IPS DF 4.7 (cell line): ENCODE results near the gene MON1A.

ENCODE experiments used
- DNase-seq: peaks from one replicate; pipeline ENCODE4 v3.0.0-alpha.2; 2013; ENCODE audit warnings: low spot score; ENCODE audit errors: extremely low read depth

Gene MON1A

GRCh38 chr3:49889296-49889695, 40.3 kb downstream of the MON1A start:
- DNase-seq: no peak

DNA sequence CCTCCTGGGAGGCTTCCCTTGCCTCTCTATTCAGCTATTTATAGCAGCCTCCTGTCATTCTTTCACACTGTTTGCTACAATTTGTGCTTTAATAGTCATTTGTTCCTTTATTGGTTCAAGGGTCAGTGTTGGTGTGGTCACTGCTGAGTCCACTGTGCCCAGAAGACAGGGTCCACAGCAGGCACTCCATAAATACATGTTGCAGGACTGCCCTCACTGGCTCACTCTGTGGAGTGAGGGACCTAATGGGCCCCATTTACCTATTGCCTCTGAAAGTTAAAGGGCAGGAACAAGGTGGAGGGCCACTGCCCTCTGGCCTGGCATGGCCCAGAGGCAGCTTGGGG, 42.7 kb downstream of the MON1A start:
- DNase-seq: no peak

DNA sequence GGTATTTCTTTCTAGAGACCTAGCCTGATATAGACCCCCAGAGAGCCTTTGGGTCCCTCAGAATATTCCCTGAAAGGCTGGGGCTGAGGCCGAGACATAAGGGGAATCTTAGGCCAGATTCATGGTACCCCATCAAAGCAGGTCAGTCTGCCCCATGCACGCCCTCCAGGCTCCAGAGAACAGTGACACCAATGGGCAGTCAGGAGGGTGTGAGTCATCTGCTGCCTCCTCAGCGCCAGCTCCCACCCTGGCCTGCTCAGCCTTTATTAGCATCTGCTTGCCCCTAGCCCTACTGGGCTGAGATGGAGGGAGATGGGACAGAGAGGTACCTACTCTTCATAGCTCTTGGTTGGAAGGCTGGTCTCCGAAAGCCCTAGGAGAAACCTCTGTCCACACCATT, 45.6 kb downstream of the MON1A start:
- no peak for DNase-seq

DNA sequence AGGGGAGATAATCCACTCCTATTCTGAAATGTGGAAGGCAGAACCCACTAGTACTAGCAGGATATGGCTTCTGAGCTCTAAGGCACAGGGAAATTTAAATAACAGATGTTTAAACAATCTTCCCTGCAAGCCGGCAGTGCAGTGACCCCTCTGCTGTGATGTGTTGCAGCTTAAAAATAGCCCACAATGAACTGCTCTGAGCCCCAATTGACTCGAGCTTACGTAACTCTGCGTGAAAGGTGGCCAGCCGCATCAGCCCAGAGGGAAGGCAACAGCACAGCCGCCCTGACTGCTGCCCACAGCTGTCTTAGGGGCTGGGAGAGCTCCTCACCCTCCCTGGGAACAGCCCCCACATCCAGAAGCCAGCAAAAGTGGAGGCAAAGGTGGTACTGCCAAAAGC, 47.4 kb downstream of the MON1A start:
- no peak for DNase-seq

DNA sequence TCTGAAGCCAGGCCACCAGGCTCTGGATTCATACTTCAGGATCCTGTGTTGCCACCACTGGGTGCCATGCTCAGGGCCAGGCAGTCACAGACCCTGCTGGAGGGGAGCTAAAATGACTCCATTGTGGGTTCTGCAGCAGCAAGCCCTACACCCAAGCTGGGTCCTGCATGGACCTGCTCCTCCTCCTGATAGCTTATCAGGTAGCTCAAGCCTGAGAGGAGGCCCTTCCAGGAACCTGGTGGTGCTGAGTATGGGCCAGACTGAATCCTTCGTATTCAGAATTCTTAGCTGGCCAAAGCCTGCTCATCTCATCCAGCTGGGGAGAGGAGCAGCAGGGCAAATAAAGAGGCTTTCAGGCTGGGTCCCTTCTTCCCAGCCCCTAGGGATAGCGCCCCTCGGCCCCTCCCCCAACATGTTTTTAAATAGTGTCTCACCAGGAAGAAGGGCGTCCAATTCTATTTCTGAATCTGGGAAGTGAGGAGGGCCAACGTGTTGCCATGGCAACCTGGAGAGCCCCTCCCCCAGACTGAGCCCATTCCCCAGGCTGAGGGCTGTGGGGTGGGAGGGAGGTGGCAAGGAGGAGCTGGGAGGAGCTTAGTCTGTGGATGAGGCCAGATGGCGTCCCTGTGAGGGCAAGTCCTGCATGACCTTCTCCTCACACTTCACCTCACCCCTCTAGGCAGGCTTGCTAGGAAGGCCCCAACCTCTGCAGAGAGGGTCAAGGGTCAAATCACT, 48.9 kb downstream of the MON1A start:
- no peak for DNase-seq

DNA sequence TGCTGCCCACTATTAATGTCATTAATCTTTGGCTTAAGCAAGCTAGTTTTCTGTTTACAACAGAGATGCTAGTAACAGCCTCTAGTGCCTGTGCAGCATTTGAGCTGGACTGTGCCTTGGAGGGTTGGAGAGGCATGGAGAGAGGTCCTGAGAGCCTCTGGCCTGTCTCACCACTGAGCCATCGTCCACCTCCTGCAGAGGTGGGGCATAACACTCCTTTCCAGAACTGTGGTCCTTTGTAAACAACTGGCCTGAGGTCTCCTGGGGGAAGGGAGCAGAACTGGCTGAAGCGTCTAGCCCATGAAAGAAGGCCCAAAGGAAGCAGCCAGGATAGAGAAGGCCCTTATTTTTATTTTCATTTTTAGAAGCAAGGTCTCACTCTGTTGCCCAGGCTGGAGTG, 49.9 kb downstream of the MON1A start:
- DNase-seq: no peak

- no peak for DNase-seq
Observed at GRCh38 chr3:49878686-49879085, 50.9 kb downstream of the MON1A start.

- no peak for DNase-seq
Observed at GRCh38 chr3:49877716-49878115, 51.9 kb downstream of the MON1A start.

GRCh38 chr3:49876567-49876966, 53.0 kb downstream of the MON1A start:
- DNase-seq: no peak

DNA sequence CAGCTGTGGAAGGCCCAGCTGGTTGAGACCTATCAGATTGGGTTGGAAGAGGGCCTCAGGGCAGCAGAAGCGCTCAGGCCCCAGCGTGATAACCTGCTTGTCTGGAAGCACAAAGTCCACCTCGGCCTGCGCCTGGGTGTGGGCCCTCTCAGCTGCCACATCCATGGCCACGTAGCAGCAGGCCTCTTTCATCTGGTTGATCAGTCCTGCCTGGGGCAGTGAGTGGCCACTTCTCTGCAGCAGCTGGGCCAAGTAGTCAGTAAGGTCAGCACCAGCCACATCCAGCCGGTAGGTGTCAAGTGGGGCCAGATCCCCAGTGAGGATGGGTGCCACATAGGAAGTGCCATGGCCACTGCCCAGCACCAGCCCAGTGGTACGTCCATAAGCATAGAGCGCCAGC, 56.0 kb downstream of the MON1A start:
- no peak for DNase-seq

- DNase-seq: no peak
Observed at GRCh38 chr3:49872801-49873281, 56.8 kb downstream of the MON1A start.

DNA sequence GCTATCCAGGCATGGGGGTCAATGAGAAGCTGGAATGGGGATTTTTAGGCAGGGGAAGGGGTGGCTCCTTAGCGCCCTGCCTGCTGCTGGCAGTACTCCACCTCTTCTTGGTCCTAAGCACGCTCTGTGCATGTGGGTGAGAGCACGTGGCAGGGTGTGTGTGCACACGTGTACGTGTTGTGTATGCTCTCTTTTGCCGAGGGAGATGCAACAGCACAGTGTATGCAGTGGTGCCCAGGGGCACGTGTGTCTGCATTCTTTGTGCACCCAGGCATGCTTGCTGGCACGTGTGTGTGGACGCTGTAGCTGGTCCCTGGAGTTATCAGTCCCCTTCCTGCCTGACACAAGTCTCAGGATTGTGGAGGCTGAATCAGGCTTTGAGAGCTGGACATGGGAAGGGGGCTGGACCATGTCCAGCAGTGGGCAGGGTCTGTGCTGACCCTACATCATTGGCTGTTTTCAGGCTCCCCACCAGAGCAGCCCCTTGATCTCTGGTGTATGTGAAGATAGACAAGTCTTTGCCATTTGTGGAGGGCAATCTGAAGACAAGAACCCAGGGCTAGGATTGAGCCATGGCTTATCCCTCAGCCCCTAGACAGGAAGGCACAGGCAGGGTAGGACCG, 58.0 kb downstream of the MON1A start:
- no peak for DNase-seq

DNA sequence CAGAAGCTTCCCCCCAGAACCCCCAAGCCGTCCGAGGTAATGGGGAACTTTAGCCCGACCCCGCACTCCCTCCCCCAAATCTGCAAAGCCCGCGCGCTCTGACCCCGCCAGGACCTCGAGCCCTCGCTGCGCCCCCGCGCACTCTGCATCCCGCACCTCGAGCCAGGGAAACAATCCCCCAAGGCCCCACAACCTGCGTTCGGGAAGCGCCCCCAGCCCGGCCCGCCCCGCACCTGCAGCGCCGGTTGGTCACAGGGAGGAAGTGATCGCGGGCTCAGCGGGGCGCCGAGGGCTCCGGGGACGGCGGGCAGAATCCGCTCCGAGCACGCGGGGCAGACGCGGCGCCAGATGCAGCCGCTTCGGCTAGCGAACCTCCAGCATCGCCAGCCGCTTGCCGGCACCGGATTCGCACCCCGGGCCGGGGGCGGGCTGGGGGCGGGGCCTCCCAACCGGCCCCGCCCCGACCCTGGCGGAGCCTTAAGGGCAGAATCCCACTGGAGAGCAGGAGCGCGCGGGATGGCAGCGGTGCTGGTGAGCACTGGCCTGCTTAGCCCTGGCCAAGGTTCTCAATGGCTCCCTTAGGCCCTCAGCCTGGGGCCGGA, 60.0 kb downstream of the MON1A start, which contains the start of gene CAMKV:
CAMKV (minus strand) TSS at position 382 of the 602 bp plus-strand sequence. CDS start 7,518 bp downstream, outside the sequence.
- no peak for DNase-seq

- DNase-seq: no peak
Observed at GRCh38 chr3:49868862-49869466, 60.6 kb downstream of the MON1A start.

- peak; percentile 62 for DNase-seq
Observed at GRCh38 chr3:49867871-49868321, 61.7 kb downstream of the MON1A start.

DNA sequence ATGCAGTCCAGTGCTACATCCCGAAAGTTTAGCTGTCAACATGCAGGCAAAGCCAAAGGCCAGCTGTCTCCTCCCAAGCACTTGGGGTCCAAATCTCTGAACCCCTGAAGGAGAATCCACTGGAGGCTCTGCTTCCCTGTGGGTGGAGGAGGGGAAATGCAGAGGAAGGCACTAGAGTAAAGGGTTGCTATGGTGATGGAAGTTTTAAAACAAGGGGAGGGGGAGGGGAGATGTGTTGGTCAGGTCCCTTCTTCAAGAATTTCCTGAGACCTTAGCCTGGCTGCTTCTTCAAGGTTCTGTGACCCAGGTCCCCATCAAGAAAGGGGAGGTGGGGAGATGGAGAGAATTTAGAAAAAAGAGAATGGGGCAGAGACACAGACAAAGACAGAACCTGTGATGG, 62.2 kb downstream of the MON1A start:
- DNase-seq: no peak

DNA sequence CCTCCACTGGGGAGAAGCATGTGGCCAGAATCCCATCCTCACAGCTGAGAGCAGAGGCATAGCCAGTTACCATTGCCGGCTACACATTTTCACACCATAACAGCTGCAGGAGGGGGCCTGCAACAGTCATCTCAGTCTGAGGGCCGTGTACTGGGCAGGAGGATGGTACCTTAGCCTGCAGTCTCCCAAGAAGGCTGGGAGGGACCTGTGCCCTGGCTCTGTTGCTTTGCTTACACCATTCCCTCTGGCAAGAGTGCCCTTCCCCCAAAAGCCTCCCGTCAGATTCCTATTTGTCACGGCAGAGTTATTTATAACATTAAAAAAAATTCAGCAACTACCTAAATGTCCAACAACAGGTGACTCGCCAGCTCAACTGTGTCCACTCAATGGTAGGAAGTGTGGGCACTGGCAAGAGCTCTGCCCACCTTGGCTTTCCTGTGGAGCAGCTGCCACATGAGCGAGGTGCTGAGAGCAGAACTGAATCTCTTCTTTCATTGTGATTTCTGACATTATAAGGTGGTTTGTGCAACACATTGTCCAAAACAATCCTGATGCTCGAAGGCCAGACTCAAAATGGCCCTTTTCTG, 64.3 kb downstream of the MON1A start:
- DNase-seq: no peak

- no peak for DNase-seq
Observed at GRCh38 chr3:49864505-49864904, 65.1 kb downstream of the MON1A start.

GRCh38 chr3:49859576-49860305, 69.9 kb downstream of the MON1A start:
- DNase-seq: no peak
